ENCODE measurements around the gene LMF2.
A peak's percentile ranks its signal among the peaks of the same experiment; 100 is the strongest.

Gene LMF2

GRCh38 chr22:50513175-50513574 is 5.7 kb upstream of the LMF2 start:
- Histone ChIP-seq H3K27ac (ENCODE audit: low read length) (no peak overlapping the region), H3K36me3 (ENCODE audit: control insufficient read depth, insufficient read depth, low read length) (peaks cover 4% of the 10 kb centered on the region), H3K9me3 (ENCODE audit: control insufficient read depth, insufficient read depth, low read length) (no peaks in the 10 kb centered on the region), H3K4me3 (ENCODE audit: low read length) (no peak overlapping the region), H3K27me3 (ENCODE audit: control insufficient read depth, insufficient read depth, low read length) (no peaks in the 10 kb centered on the region), H3K4me1 (ENCODE audit: control insufficient read depth, insufficient read depth, low read length) (peaks cover 2% of the 10 kb centered on the region; the same call in 1 of the 2 replicates)
- no CpG with 5 or more reads among the region's 15 CpGs for WGBS (ENCODE audit: insufficient coverage, insufficient read length)
- no peak for DNase-seq (ENCODE audit: low read depth, low spot score)

DNA sequence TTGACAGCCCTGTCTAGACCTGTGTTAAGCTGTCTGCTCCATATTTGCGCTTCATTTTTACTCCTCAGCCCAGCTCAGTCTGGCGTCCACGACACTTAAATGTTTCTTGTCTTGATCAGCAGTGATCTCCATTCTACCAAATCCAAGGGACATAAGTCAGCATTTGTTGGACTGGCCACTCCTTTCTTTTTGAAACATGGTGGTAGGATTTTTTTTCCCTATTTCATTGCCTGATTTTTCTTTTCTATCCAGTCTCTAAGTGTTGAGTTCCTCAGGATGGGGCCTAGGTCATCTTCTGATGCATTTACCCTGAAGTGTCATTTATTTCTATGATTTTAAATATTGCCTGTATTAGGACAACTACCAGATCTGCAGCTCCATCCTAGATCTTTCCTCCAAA is 1.4 kb upstream of the LMF2 start:
- peaks cover 6% of the 10 kb centered on the region; the same call in 1 of the 2 replicates for H3K36me3 ChIP-seq (ENCODE audit: control insufficient read depth, insufficient read depth, low read length)
- WGBS (ENCODE audit: insufficient coverage, insufficient read length): no CpG with 5 or more reads among the region's 3 CpGs
- H3K9me3 ChIP-seq (ENCODE audit: control insufficient read depth, insufficient read depth, low read length): no peaks in the 10 kb centered on the region
- peaks cover 4% of the 10 kb centered on the region for H3K4me1 ChIP-seq (ENCODE audit: control insufficient read depth, insufficient read depth, low read length)
- no peaks in the 10 kb centered on the region for H3K27me3 ChIP-seq (ENCODE audit: control insufficient read depth, insufficient read depth, low read length)
- H3K4me3 ChIP-seq (ENCODE audit: low read length): peak overlapping the region; percentile 95; the same call in 1 of the 2 replicates
- no peak for DNase-seq (ENCODE audit: low read depth, low spot score)
- H3K27ac ChIP-seq (ENCODE audit: low read length): no peak overlapping the region

- Histone ChIP-seq H3K27ac (ENCODE audit: low read length) (no peak within 1 kb of the TSS), H3K4me1 (ENCODE audit: control insufficient read depth, insufficient read depth, low read length) (peaks cover 4% of the 10 kb centered on the region), H3K4me3 (ENCODE audit: low read length) (peak within 1 kb of the TSS; percentile 95), H3K9me3 (ENCODE audit: control insufficient read depth, insufficient read depth, low read length) (no peaks in the 10 kb centered on the region), H3K27me3 (ENCODE audit: control insufficient read depth, insufficient read depth, low read length) (no peaks in the 10 kb centered on the region), H3K36me3 (ENCODE audit: control insufficient read depth, insufficient read depth, low read length) (peaks cover 6% of the 10 kb centered on the region; the same call in 1 of the 2 replicates)
- WGBS (ENCODE audit: insufficient coverage, insufficient read length): no CpG with 5 or more reads among the region's 76 CpGs
- DNase-seq (ENCODE audit: low read depth, low spot score): peak; percentile 93
Observed at GRCh38 chr22:50507991-50508884, 736 bp upstream of the LMF2 start, which contains the start of gene NCAPH2. Gene NCAPH2 (plus strand): TSS chr22:50508224. CDS start chr22:50508338, 114 bp downstream.

GRCh38 chr22:50506611-50507420 is 686 bp downstream of the LMF2 start:
- no CpG with 5 or more reads among the region's 21 CpGs for WGBS (ENCODE audit: insufficient coverage, insufficient read length)
- H3K36me3 ChIP-seq (ENCODE audit: control insufficient read depth, insufficient read depth, low read length): peaks cover 6% of the 10 kb centered on the region; the same call in 1 of the 2 replicates
- H3K27ac ChIP-seq (ENCODE audit: low read length): no peak overlapping the region

GRCh38 chr22:50505776-50506610 is 1.5 kb downstream of the LMF2 start:
- Histone ChIP-seq H3K27ac (ENCODE audit: low read length) (no peak overlapping the region), H3K9me3 (ENCODE audit: control insufficient read depth, insufficient read depth, low read length) (no peaks in the 10 kb centered on the region), H3K4me1 (ENCODE audit: control insufficient read depth, insufficient read depth, low read length) (peaks cover 4% of the 10 kb centered on the region), H3K36me3 (ENCODE audit: control insufficient read depth, insufficient read depth, low read length) (peaks cover 6% of the 10 kb centered on the region; the same call in 1 of the 2 replicates), H3K27me3 (ENCODE audit: control insufficient read depth, insufficient read depth, low read length) (no peaks in the 10 kb centered on the region), H3K4me3 (ENCODE audit: low read length) (no peak overlapping the region)
- DNase-seq (ENCODE audit: low read depth, low spot score): no peak
- no CpG with 5 or more reads among the region's 41 CpGs for WGBS (ENCODE audit: insufficient coverage, insufficient read length)

More at GRCh38 chr22:50506611-50507420, 686 bp downstream of the LMF2 start:
- peaks cover 4% of the 10 kb centered on the region for H3K4me1 ChIP-seq (ENCODE audit: control insufficient read depth, insufficient read depth, low read length)
- H3K4me3 ChIP-seq (ENCODE audit: low read length): peak overlapping the region; percentile 90
- H3K27me3 ChIP-seq (ENCODE audit: control insufficient read depth, insufficient read depth, low read length): no peaks in the 10 kb centered on the region
- no peaks in the 10 kb centered on the region for H3K9me3 ChIP-seq (ENCODE audit: control insufficient read depth, insufficient read depth, low read length)
- DNase-seq (ENCODE audit: low read depth, low spot score): no peak

DNA sequence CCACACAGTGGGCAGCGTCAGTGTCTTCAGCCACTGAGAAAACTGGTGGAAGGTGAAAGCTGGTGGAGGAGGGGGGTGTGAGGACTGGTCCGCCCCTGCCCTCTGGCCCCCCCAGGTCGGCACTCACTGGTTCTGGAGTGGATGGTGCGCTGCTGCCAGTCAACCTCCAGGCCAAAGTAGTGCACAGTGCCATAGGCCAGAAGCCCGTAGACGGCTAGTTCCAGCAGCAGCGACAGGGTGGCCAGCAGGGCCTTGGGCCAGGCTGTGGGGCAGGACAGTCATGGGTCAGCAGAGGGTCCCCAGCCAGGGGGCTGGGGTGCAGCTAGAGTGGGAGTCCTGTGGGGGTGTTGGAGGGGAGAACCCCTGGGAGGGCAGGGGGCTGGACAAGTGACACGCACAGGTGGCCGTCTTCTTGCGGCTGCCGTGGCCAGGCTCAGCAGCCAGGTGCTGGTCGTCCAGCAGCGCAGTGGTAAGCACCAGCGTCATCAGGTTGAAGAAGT is 2.2 kb downstream of the LMF2 start:
- H3K36me3 ChIP-seq (ENCODE audit: control insufficient read depth, insufficient read depth, low read length): peaks cover 6% of the 10 kb centered on the region; the same call in 1 of the 2 replicates
- WGBS (ENCODE audit: insufficient coverage, insufficient read length): no CpG with 5 or more reads among the region's 14 CpGs

DNA sequence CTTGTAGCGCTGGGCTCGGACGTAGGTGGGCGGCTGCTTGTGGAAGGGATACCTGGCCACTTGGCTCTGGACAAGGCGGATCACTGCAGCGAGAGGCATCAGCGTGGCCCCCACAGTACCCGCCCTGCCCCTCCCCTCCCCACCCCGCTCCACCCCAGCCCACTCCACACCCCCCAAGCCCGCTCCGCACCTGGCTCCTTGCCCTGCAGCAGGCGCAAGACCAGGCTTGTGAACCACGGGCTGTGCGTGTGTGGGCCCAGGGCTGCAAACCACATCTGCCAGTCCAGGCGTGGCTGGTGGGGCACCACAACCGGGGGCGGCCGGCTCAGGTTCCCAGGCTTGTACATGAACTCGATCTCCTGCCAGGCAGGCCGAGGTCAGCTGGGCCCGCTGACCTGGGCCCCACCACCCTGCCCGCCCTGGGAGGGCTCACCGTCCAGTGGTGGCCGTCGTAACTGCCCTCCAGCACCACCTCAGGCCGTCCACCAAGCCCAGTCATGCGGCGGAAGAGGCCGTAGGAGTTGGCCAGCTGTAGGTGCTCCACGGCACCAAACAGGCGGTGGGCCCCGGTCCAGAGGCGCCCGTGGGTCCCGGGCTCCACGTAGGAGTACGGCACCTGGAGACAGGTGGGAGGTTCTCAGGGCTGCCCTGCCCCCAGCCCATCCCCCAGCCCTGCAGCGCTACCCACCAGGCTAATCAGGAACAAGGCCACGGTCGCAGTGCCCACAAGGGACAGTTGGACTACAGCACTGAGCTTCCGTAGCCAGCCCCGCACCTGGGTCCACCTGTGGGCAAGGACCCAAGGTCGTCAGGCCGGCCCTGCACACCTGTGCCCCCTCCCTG is 2.9 kb downstream of the LMF2 start:
- peaks cover 6% of the 10 kb centered on the region; the same call in 1 of the 2 replicates for H3K36me3 ChIP-seq (ENCODE audit: control insufficient read depth, insufficient read depth, low read length)
- H3K4me3 ChIP-seq (ENCODE audit: low read length): no peak overlapping the region
- H3K27ac ChIP-seq (ENCODE audit: low read length): no peak overlapping the region
- H3K9me3 ChIP-seq (ENCODE audit: control insufficient read depth, insufficient read depth, low read length): no peaks in the 10 kb centered on the region
- WGBS (ENCODE audit: insufficient coverage, insufficient read length): no CpG with 5 or more reads among the region's 44 CpGs
- no peaks in the 10 kb centered on the region for H3K27me3 ChIP-seq (ENCODE audit: control insufficient read depth, insufficient read depth, low read length)
- no peak for DNase-seq (ENCODE audit: low read depth, low spot score)
- peaks cover 4% of the 10 kb centered on the region for H3K4me1 ChIP-seq (ENCODE audit: control insufficient read depth, insufficient read depth, low read length)

More for the DNA sequence above, 2.2 kb downstream of the LMF2 start:
- no peak overlapping the region for H3K4me3 ChIP-seq (ENCODE audit: low read length)
- H3K4me1 ChIP-seq (ENCODE audit: control insufficient read depth, insufficient read depth, low read length): peaks cover 4% of the 10 kb centered on the region
- H3K9me3 ChIP-seq (ENCODE audit: control insufficient read depth, insufficient read depth, low read length): no peaks in the 10 kb centered on the region
- DNase-seq (ENCODE audit: low read depth, low spot score): no peak
- H3K27ac ChIP-seq (ENCODE audit: low read length): no peak overlapping the region
- no peaks in the 10 kb centered on the region for H3K27me3 ChIP-seq (ENCODE audit: control insufficient read depth, insufficient read depth, low read length)

GRCh38 chr22:50503475-50504145 is 3.9 kb downstream of the LMF2 start:
- WGBS (ENCODE audit: insufficient coverage, insufficient read length): no CpG with 5 or more reads among the region's 26 CpGs
- H3K4me3 ChIP-seq (ENCODE audit: low read length): no peak overlapping the region
- no peaks in the 10 kb centered on the region for H3K9me3 ChIP-seq (ENCODE audit: control insufficient read depth, insufficient read depth, low read length)
- DNase-seq (ENCODE audit: low read depth, low spot score): no peak
- no peaks in the 10 kb centered on the region for H3K27me3 ChIP-seq (ENCODE audit: control insufficient read depth, insufficient read depth, low read length)
- no peak overlapping the region for H3K27ac ChIP-seq (ENCODE audit: low read length)
- peaks cover 6% of the 10 kb centered on the region; the same call in 1 of the 2 replicates for H3K36me3 ChIP-seq (ENCODE audit: control insufficient read depth, insufficient read depth, low read length)
- peaks cover 2% of the 10 kb centered on the region for H3K4me1 ChIP-seq (ENCODE audit: control insufficient read depth, insufficient read depth, low read length)

Measured in iPS DF 6.9 (cell line).